Measurements from ENCODE around the gene AP1AR.

- TF ChIP-seq CTCF (IDR thresholded peaks at IDR 0.05) (no peak), ZFX (IDR thresholded peaks at IDR 0.05; ENCODE audit: borderline replicate concordance) (no peak)
Measured at GRCh38 chr4:112196461-112196860, 35.1 kb upstream of the AP1AR start.

Measured in 22Rv1 (cell line).